Right cardiac atrium (tissue), 5 donors: ENCODE results near the gene TACC2. TPM values are rescaled to one million over a fixed set of nuclear protein-coding genes. Genes with fewer than 3 reads are reported as not detected.

ENCODE experiments used
- ATAC-seq, 2 donors: fragments of 200-7000 bp; cut with Tn5 transposase; one replicate each; pipeline versions ENCODE4 v1.8.0 to v1.9.1; 2020; ENCODE audit warnings: moderate library complexity in 2 of 2, mild to moderate bottlenecking in 1 of 2
- DNase-seq, 3 donors: peaks; one replicate each; pipeline ENCODE4 v3.0.0-alpha.2; 2020
- H3K27ac ChIP-seq: one replicate; pipeline ENCODE4 v1.5.1; 2013; ENCODE audit warnings: mild to moderate bottlenecking, low read length, control low read depth, moderate library complexity
- H3K27me3 ChIP-seq: one replicate; pipeline ENCODE4 v1.6.1; 2013; ENCODE audit not compliant: control insufficient read depth, insufficient read depth
- H3K4me1 ChIP-seq: one replicate; pipeline ENCODE4 v1.6.1; 2013; ENCODE audit warnings: low read length; ENCODE audit not compliant: control insufficient read depth, insufficient read depth
- H3K4me3 ChIP-seq: one replicate; pipeline ENCODE4 v1.5.1; 2013; ENCODE audit warnings: low read length, control low read depth
- H3K9me3 ChIP-seq: one replicate; pipeline ENCODE4 v1.6.1; 2013; ENCODE audit warnings: low read length; ENCODE audit not compliant: control insufficient read depth
- WGBS: extraction: QIAGEN DNeasy Blood & Tissue Kit; methylation state at CpG from one replicate; pipeline ENCODE4 v1.1.7; 2013; 5-methylcytosine and 5-hydroxymethylcytosine counted together
- intact Hi-C, 4 donors: fragments of 100-400 bp; cut with DNase I; formaldehyde crosslinking; loops; one replicate each; pipeline versions ENCODE4 v1.11.0 to v1.14.0; 2022 to 2023
- polyA plus RNA-seq: library from polyadenylated mRNA; stranded (reverse); fragments of 200-250 nt; gene quantifications from one replicate; pipeline ENCODE4 v1.2.3, GENCODE V29; 2013
- total RNA-seq, 4 donors: library from RNA; stranded (reverse); fragmentation: NEBNext Ultra II Directional; extraction: Animal tissue kit (Norgen Biotek cat#: 25700); gene quantifications; one replicate each; pipeline ENCODE4 v1.2.1, GENCODE V29; 2021
- donor health status: healthy with polysubstance abuse.
- donor health status: DM: no; HTN: yes; CAD: no.
- donor health status: DM: no; HTN: no; CAD: no.
- donor health status: DM: no; HTN: yes; CAD: no; lungs with severe emphysema.
- donor health status: DM: yes; HTN: yes; CAD: no.

The TACC2 gene
- total and polyA plus RNA-seq, 5 donors: 234 to 370 (median 298) TPM

DNA sequence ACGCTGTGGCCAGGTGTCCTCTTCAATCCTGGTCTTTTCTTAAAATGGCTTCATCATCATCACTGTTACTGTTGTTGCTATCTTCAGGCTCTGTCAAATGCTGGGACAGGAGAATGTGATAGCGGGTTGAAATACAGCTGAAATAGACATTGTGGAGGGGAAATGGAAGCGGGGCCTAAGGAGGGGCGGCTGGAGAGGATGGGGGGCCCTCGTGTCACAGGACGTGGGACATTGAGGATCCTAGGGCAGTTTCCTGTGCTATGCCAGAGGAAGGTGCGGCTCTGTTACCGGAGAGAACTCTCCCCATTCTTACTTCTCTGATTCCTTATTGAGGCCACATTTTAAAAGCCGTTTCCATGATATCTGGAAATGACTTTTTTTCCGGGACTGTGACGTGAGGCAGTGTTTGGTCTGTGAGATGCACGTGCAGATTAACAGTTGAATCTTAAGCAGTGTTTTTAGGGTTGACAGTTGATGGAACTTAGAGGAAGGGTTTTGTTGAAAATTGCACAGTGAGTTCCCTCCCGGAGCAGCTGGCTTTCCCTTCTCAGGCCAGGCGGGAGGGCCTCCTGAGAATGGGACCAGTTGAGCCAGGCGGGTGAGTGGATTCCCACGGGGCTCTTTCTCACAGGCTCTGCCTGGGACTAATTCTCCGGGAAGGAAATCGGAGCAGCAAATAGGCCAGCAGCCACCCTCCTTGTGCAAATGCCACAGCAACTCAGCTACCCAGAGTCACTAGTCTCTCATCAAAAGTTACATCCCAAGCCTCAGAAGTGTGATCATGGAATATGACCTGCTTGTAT lies 125.2 kb downstream of the TACC2 start:
- Histone ChIP-seq H3K9me3 (no peaks in the 10 kb centered on the region), H3K27ac (peak overlapping the region; percentile 95), H3K27me3 (no peaks in the 10 kb centered on the region), H3K4me1 (peaks cover 12% of the 10 kb centered on the region), H3K4me3 (peak overlapping the region; percentile 60)
- intact Hi-C loops: loop anchor here in 3 of 4 donors (5.0 to 10.0 kb wide), 3 partner anchors 59 to 189 kb away; partner anchors contain the start of gene ATE1 (in 1 of the 3)
- ATAC-seq (peak in 1 of 2 donors; percentile 6), DNase-seq (peak in 2 of 3 donors; percentile 46 to 65)
- 23% methylated on average over 18 of the region's 18 CpGs for WGBS

DNA sequence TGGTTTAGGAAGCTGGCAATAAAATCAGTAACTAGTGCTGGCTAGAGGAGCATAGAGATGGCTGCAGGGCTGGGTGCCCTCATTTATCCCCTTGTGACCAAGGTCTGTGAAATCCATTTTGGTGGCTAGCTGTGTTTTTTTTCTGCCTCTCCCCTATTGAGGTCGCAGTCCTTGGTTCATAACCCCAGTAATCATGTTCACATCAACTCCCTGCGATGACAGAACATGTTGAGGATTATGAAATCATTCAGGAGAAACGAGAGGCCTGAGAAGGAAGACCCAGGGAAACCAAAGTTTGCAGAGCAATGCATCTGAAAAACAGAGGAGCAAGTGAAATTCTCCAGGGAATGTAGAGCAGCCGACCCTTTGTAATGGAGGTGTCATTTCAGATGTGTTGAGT lies 126.9 kb downstream of the TACC2 start:
- Histone ChIP-seq H3K9me3 (no peaks in the 10 kb centered on the region), H3K4me1 (peaks cover 14% of the 10 kb centered on the region), H3K27ac (peak overlapping the region; percentile 73), H3K27me3 (no peaks in the 10 kb centered on the region), H3K4me3 (no peak overlapping the region)
- intact Hi-C loops: loop anchor here in 2 of 4 donors (10.0 kb wide), 2 partner anchors 61 to 191 kb away; partner anchors contain the start of gene ATE1 (in 1 of the 2)
- ATAC-seq: no peak
- 54% methylated on average over 4 of the region's 4 CpGs for WGBS
- no peak for DNase-seq

DNA sequence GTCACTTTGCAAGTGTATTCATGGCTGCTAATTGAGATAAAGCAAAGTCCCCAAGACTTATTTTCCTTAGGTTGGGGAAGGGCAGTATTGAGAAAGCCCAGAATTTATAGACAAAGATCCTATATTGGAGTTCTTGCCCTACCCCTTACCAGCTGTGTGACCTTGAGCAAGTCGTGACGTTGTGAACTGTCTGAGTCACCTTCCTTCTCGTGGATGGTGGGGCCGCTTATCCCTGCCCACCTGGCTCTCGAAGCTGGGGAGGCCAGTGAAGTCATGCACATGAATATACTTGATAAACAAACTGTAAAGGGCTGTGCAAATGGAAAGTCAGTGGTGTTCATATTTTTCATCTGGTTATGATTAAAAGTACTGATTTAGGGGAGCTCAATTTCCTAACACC lies 127.4 kb downstream of the TACC2 start:
- H3K4me3 ChIP-seq: no peak overlapping the region
- H3K4me1 ChIP-seq: peaks cover 14% of the 10 kb centered on the region
- 54% methylated on average over 5 of the region's 5 CpGs for WGBS
- no peaks in the 10 kb centered on the region for H3K27me3 ChIP-seq
- ATAC-seq (no peak), DNase-seq (no peak)
- peak overlapping the region; percentile 73 for H3K27ac ChIP-seq
- no peaks in the 10 kb centered on the region for H3K9me3 ChIP-seq
- intact Hi-C loops: loop anchor here in 2 of 4 donors (10.0 kb wide), 2 partner anchors 62 to 192 kb away; partner anchors contain the start of gene ATE1 (in 1 of the 2)

DNA sequence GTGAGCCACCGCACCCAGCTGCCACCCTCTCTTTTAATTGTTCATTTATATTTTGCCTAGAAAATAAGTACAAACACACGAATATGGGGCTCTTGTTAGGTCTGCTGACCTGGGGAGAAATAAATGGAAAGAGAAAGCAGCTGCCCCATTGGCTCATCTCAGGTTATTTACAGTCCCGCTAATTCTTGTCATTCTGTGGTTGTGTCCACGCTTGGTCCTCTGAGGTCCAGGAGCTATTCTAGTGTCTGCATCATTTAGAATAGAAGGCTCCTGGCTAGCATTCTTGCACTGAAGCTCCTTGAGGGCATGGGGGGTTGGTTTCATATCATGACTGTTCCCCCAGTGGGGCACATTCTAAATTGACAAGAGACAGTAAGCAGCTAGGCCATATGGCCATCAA lies 128.5 kb downstream of the TACC2 start:
- peaks cover 10% of the 10 kb centered on the region for H3K4me1 ChIP-seq
- intact Hi-C loops: loop anchor here in 2 of 4 donors (10.0 kb wide), 2 partner anchors 63 to 193 kb away; partner anchors contain the start of gene ATE1 (in 1 of the 2)
- no peak for ATAC-seq
- H3K4me3 ChIP-seq: no peak overlapping the region
- 80% methylated on average over 4 of the region's 4 CpGs for WGBS
- DNase-seq: no peak
- peak overlapping the region; percentile 32 for H3K27ac ChIP-seq
- H3K9me3 ChIP-seq: no peaks in the 10 kb centered on the region
- no peaks in the 10 kb centered on the region for H3K27me3 ChIP-seq

GRCh38 chr10:122120008-122120744 lies 131.2 kb downstream of the TACC2 start:
- H3K27me3 ChIP-seq: no peaks in the 10 kb centered on the region
- no peaks in the 10 kb centered on the region for H3K9me3 ChIP-seq
- peaks cover 11% of the 10 kb centered on the region for H3K4me1 ChIP-seq
- no peak for DNase-seq
- H3K4me3 ChIP-seq: no peak overlapping the region
- peak overlapping the region; percentile 33 for H3K27ac ChIP-seq
- no peak for ATAC-seq
- WGBS: 78% methylated on average over 22 of the region's 22 CpGs
- intact Hi-C loops: no loop called here

- ATAC-seq: no peak
- DNase-seq: no peak
- Histone ChIP-seq H3K27ac (peak overlapping the region; percentile 1), H3K9me3 (no peaks in the 10 kb centered on the region), H3K4me3 (no peak overlapping the region), H3K27me3 (no peaks in the 10 kb centered on the region), H3K4me1 (peaks cover 4% of the 10 kb centered on the region)
- 81% methylated on average over 5 of the region's 5 CpGs for whole genome bisulfite sequencing
- intact Hi-C loops: no loop called here
Observed at GRCh38 chr10:122121059-122121458, 132.1 kb downstream of the TACC2 start.

DNA sequence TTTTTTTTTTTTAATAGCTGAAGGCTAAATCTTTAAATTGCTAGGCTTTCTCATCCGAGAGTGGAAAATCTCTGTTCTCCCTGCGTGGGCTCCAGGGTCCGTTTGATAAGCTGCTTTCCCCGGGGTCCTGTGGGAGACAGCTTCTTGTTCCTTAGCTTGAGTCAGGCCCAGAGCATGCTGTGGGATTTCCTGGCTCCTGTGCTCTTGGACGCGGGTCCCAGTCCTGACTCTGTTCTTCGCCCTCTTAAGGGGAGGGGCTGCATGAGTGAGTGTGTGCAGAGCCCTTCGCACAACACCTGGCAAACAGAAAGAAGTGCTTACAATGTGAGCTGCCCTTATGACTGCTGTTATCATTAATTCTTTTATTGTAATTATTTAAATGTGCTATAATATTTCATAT lies 133.5 kb downstream of the TACC2 start:
- H3K27ac ChIP-seq: peak overlapping the region; percentile 34
- no peak for ATAC-seq

DNA sequence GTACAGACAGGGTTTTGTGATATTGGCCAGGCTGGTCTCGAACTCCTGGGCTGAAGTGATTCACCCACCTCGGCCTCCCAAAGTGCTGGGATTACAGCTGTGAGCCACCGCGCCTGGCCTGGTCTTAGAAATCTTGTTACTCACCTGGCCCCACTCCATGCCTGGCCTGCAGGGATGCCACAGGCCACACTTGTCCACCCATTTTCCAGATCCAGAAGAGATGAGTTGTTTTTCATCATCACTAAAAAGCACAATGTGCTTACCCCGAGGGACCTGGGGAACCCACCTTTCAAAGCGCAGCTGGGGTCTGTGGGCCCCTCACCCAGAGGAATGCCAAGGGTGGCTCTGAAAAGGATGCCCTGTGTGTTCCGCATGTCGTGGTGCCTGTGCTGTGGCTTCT lies 134.2 kb downstream of the TACC2 start:
- Histone ChIP-seq H3K27ac (no peak overlapping the region), H3K4me3 (no peak overlapping the region), H3K9me3 (no peaks in the 10 kb centered on the region), H3K27me3 (no peaks in the 10 kb centered on the region), H3K4me1 (peaks cover 6% of the 10 kb centered on the region)
- DNase-seq: no peak
- 77% methylated on average over 8 of the region's 8 CpGs for WGBS
- intact Hi-C loops: no loop called here
- ATAC-seq: no peak

More for the DNA sequence above, 133.5 kb downstream of the TACC2 start:
- 37% methylated on average over 8 of the region's 8 CpGs for WGBS
- H3K4me3 ChIP-seq: no peak overlapping the region
- intact Hi-C loops: no loop called here
- H3K9me3 ChIP-seq: no peaks in the 10 kb centered on the region
- DNase-seq: peak in 1 of 3 donors; percentile 58
- H3K4me1 ChIP-seq: peaks cover 4% of the 10 kb centered on the region
- H3K27me3 ChIP-seq: no peaks in the 10 kb centered on the region

DNA sequence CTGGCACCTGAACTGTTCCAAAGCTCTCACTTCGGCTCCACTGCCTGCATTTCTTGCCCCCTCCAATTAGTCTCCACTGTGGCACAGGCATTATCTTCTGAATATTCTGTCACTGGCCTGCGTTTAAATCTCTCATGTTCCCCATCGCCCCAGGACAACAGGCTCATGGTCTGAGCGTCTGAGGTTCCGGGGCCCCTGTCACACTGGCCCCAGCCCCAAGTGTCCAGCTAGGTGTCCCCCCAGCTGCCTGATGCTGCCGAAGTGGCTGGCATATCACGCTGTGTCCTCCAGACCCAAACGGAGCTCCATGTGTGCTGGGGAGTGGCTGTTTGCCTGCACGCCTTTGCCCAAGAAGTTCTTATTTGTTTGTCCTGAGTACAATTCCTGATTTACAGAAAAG lies 135.4 kb downstream of the TACC2 start:
- H3K27me3 ChIP-seq: no peaks in the 10 kb centered on the region
- DNase-seq (no peak), ATAC-seq (no peak)
- H3K4me3 ChIP-seq: no peak overlapping the region
- no peak overlapping the region for H3K27ac ChIP-seq
- intact Hi-C loops: no loop called here
- no peaks in the 10 kb centered on the region for H3K9me3 ChIP-seq
- peaks cover 4% of the 10 kb centered on the region for H3K4me1 ChIP-seq
- WGBS: 67% methylated on average over 9 of the region's 9 CpGs

DNA sequence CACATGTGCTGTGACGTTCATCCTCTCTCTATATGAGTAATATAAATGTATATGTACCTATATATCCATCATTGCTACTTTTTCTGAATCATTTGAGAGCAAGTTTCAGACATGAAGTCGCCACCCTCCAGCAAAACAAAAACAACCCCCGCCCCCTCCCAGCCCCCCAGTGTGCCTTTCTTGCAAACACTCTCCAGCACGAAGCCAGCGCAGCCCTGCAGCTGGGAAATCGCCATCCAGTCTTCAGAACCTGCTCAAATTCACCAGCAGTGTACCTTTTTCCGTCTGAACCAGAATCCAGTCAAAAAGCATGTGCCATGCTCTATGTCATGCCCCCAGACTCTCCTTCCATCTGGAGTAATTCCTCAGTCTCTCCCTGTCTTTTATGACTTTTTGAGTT lies 135.8 kb downstream of the TACC2 start:
- no peak overlapping the region for H3K4me3 ChIP-seq
- no peak overlapping the region for H3K27ac ChIP-seq
- DNase-seq: no peak
- 70% methylated on average over 7 of the region's 7 CpGs for WGBS
- H3K27me3 ChIP-seq: no peaks in the 10 kb centered on the region
- intact Hi-C loops: no loop called here
- ATAC-seq: no peak
- no peaks in the 10 kb centered on the region for H3K9me3 ChIP-seq
- peaks cover 3% of the 10 kb centered on the region for H3K4me1 ChIP-seq
